Activated naive CD8-positive, alpha-beta T cell (primary cell): ENCODE results near the gene PYGB.

Source experiments
- H3K27ac Mint-ChIP-seq: one replicate; pipeline ENCODE4 v1.8.0; 2021; ENCODE audit warnings: mixed read lengths
- H3K27me3 Mint-ChIP-seq: one replicate; pipeline ENCODE4 v1.8.0; 2021; ENCODE audit warnings: mixed read lengths
- H3K36me3 Mint-ChIP-seq: one replicate; pipeline ENCODE4 v1.8.0; 2021; ENCODE audit warnings: mixed read lengths
- H3K4me1 Mint-ChIP-seq: one replicate; pipeline ENCODE4 v1.8.0; 2021; ENCODE audit warnings: low read depth, mixed read lengths
- H3K4me3 Mint-ChIP-seq: one replicate; pipeline ENCODE4 v1.8.0; 2021; ENCODE audit warnings: mild to moderate bottlenecking, mixed read lengths
- H3K9me3 Mint-ChIP-seq: one replicate; pipeline ENCODE4 v1.8.0; 2021; ENCODE audit warnings: low read depth, mixed read lengths

The PYGB gene

GRCh38 chr20:25282796-25283195 is 34.9 kb downstream of the PYGB start:
- Mint-ChIP-seq H3K9me3 (no peaks in the 10 kb centered on the region), H3K4me1 (peaks cover 5% of the 10 kb centered on the region), H3K27me3 (no peaks in the 10 kb centered on the region), H3K36me3 (peaks cover 4% of the 10 kb centered on the region), H3K4me3 (no peak overlapping the region), H3K27ac (peak overlapping the region; percentile 75)

GRCh38 chr20:25283221-25283951 is 35.5 kb downstream of the PYGB start:
- Mint-ChIP-seq H3K4me1 (peaks cover 5% of the 10 kb centered on the region), H3K36me3 (peaks cover 4% of the 10 kb centered on the region), H3K4me3 (no peak overlapping the region), H3K27ac (no peak overlapping the region), H3K27me3 (no peaks in the 10 kb centered on the region), H3K9me3 (no peaks in the 10 kb centered on the region)

DNA sequence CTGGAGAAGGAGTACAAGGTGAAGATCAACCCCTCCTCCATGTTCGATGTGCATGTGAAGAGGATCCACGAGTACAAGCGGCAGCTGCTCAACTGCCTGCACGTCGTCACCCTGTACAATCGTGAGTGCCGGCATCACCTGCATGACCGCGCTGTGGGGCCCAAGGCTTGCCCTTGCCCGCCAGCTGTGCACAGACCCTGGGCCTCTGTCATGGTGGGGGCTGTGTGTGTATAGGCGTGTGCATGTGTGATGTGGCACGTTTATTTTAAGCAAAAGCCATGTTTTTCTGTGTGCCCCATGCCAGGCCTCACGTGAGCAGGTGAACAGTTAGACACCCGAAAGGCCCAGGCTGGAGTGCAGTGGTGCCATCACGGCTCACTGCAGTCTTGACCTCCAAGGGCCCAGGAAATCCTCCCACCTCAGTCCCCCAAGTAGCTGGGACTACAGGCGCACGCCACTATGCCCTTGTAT is 36.3 kb downstream of the PYGB start:
- Mint-ChIP-seq H3K27me3 (no peaks in the 10 kb centered on the region), H3K4me1 (peaks cover 5% of the 10 kb centered on the region), H3K9me3 (no peaks in the 10 kb centered on the region), H3K27ac (no peak overlapping the region), H3K36me3 (peaks cover 4% of the 10 kb centered on the region), H3K4me3 (no peak overlapping the region)

DNA sequence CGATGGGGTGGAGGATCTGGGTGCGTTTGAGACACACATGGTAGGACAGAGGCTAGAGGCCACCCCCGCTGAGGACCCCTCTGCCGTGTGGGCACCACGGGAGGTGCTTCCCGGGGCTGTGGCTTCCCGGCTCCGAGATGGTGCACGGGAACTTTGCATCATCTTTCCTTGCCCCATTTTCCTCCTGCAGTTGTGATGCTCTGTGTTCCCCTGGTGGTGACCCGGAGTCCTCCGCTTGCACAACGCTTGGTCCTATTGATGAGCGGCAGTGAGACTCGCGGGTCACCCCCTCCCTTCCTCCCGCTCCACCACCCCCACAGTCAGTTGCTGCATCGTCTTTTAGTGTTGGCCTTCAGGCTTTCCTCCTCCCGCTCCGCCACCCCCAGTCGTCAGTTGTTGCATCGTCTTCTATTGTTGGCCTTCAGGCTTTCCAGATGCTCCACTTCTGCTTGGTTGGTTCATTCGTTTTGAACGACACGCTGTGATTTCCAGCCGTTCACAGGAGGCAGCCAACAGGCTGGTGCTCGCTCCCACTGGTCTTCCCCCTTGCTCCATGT is 37.3 kb downstream of the PYGB start:
- H3K36me3 Mint-ChIP-seq, result peaks cover 4% of the 10 kb centered on the region
- H3K4me1 Mint-ChIP-seq, result peaks cover 5% of the 10 kb centered on the region
- H3K27me3 Mint-ChIP-seq, result no peaks in the 10 kb centered on the region
- no peaks in the 10 kb centered on the region for H3K9me3 Mint-ChIP-seq
- H3K4me3 Mint-ChIP-seq, result no peak overlapping the region
- H3K27ac Mint-ChIP-seq, result no peak overlapping the region

DNA sequence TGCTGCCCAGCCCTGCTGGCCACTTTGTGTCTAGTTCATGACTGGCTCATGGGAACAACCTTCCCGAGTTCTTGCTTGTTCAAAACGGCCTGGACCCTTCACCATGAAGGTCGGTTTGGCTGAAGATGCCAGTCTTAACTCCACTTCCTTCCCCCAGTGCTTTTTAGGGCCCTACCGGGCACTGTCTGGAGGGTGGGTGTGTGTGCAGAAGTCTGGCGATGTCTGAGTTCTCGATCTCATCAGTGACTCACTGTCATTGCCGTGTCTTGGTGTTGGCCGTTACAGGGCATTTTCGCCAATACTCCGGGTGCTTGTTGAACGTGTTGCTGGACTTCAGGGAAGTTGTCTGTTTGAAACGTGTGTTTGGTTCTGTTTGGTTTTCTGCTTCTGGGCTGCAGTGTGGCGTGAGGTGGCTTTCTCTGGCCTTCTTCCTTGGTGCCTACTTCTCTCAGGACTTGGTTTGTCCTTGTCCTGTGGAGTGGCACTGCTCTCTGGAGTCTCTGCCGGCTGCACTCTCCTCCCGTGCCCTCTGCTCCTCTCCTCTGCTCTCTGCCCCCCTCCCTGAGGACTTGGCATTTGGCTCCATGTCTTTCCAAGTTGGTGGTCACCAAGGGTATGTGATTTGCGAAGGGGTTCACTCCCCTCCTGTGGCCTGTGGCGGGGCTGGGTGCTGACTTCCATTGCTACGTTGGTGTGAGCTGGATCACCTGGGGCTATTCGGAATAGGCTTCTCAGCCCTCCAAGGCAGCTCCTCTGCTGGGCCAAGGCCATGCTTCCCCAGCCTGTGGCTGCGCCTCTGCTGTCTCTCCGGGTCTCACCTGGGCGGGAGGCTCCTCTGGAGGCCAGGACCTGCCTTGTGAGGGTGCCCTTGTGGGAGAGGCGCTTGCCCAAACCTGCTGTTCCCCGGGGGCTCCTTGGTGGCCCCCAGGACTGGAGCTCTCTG is 38.2 kb downstream of the PYGB start:
- H3K36me3 Mint-ChIP-seq, result peaks cover 4% of the 10 kb centered on the region
- H3K27ac Mint-ChIP-seq, result no peak overlapping the region
- H3K27me3 Mint-ChIP-seq, result no peaks in the 10 kb centered on the region

DNA sequence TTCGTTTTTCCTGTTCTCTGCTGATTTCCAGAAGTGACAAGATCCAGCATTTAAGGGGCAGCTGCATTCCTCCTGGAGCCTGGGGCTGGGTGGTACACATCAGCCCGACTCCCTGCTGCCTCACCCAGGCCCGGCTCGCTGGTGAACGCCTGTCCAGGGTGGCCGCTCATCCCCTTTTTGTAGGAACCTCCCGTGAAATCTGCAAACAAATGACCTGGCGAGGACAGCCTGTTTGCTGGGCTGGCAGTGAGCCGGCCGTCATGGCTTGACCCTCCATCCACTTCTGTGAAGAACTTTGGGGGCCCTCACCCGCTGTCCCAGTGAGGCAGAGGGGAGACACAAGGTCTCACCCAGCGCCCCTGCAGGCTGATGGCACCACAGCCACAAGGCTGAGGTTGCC is 39.0 kb downstream of the PYGB start:
- H3K27me3 Mint-ChIP-seq, result no peaks in the 10 kb centered on the region
- H3K27ac Mint-ChIP-seq, result no peak overlapping the region
- peaks cover 3% of the 10 kb centered on the region for H3K4me1 Mint-ChIP-seq
- H3K4me3 Mint-ChIP-seq, result no peak overlapping the region
- peaks cover 4% of the 10 kb centered on the region for H3K36me3 Mint-ChIP-seq
- no peaks in the 10 kb centered on the region for H3K9me3 Mint-ChIP-seq

More for the DNA sequence above, 38.2 kb downstream of the PYGB start:
- Mint-ChIP-seq H3K9me3 (no peaks in the 10 kb centered on the region), H3K4me1 (peaks cover 5% of the 10 kb centered on the region), H3K4me3 (no peak overlapping the region)

DNA sequence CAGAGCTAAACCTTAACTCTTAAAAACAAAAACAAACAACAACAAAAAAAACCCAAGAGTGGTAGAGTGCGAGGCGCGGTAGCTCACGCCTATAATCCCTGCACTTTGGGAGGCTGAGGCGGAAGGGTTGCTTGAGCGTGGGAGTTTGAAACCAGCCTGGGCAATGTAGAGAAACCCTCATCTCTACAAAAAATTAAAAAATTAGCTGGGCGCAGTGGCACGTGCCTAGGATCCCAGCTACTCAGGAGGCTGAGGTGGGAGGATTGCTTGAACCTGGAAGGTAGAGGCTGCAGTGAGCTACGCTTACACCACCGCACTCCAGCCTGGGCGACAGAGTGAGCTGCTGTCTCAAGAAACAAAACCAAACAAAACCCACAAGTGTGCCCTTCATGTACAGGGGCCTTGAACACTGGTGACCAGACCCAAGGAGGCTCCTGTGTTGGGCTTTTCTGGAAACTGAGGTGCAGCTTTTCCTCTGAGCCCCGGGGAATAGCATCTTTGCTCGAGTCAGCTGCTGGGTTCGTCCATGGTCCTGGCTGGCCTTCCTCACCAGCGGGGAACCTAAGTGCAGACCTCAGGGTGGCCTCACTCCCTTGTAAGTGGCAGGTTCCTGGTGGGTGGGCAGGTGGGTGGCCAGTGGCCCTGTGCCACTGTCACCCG is 39.9 kb downstream of the PYGB start:
- no peaks in the 10 kb centered on the region for H3K4me1 Mint-ChIP-seq
- H3K36me3 Mint-ChIP-seq, result peaks cover 4% of the 10 kb centered on the region
- H3K27me3 Mint-ChIP-seq, result no peaks in the 10 kb centered on the region
- H3K9me3 Mint-ChIP-seq, result no peaks in the 10 kb centered on the region
- peak overlapping the region; percentile 50 for H3K27ac Mint-ChIP-seq
- no peak overlapping the region for H3K4me3 Mint-ChIP-seq

DNA sequence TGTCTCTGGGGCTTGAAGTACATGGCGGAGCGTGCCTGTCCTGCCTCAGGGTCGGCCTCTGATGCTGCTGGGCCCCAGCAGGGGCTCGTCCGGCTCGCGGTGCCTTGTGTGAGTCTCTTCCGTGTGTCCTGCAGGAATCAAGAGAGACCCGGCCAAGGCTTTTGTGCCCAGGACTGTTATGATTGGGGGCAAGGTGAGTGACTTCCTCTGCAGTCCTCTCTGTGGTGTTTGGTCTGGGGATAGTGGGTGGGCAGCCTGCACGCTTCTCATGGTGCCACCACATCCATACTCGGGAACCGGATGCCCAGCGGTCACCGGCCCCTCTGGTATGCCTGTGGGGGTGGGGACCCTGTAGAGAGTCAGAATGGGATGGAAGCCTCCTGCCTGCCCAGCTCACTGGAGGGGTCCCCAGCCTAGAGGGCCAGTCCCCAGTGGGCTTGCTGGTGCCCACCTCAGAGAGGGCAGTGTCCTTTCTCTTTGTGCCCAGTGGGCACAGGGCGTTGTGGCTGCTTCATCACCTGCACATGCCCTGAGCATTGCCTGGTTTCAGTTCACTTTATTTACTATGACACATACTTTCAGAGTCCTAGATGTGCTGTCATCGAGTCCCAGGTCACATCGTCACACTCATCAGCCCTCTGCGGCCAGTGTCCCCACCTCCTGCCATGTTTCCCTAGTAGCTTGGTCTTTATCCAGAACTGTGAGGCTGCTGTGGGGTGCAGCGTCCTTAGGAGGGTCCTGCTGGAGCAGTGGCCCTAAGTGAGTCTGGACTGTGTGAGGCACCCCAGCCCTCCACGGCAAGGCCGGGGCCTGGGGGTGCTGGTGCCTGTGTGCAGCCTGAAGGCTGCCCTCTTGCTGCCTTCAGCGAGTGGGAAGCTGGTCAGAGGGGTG is 40.7 kb downstream of the PYGB start:
- Mint-ChIP-seq H3K27me3 (no peaks in the 10 kb centered on the region), H3K4me3 (no peak overlapping the region), H3K4me1 (no peaks in the 10 kb centered on the region), H3K9me3 (no peaks in the 10 kb centered on the region), H3K27ac (no peak overlapping the region), H3K36me3 (peaks cover 4% of the 10 kb centered on the region)

- Mint-ChIP-seq H3K27me3 (no peaks in the 10 kb centered on the region), H3K4me3 (no peak overlapping the region), H3K9me3 (no peaks in the 10 kb centered on the region), H3K4me1 (no peaks in the 10 kb centered on the region), H3K36me3 (peaks cover 4% of the 10 kb centered on the region), H3K27ac (no peak overlapping the region)
These were observed 42.2 kb downstream of the PYGB start for GRCh38 chr20:25289886-25290597.

GRCh38 chr20:25290646-25291431 is 43.0 kb downstream of the PYGB start:
- H3K4me1 Mint-ChIP-seq, result no peaks in the 10 kb centered on the region
- H3K27me3 Mint-ChIP-seq, result no peaks in the 10 kb centered on the region
- no peaks in the 10 kb centered on the region for H3K36me3 Mint-ChIP-seq
- H3K27ac Mint-ChIP-seq, result no peak overlapping the region
- no peaks in the 10 kb centered on the region for H3K9me3 Mint-ChIP-seq
- no peak overlapping the region for H3K4me3 Mint-ChIP-seq

- no peak overlapping the region for H3K27ac Mint-ChIP-seq
- H3K36me3 Mint-ChIP-seq, result no peaks in the 10 kb centered on the region
- peaks cover 2% of the 10 kb centered on the region for H3K4me1 Mint-ChIP-seq
- H3K27me3 Mint-ChIP-seq, result no peaks in the 10 kb centered on the region
- H3K4me3 Mint-ChIP-seq, result no peak overlapping the region
- no peaks in the 10 kb centered on the region for H3K9me3 Mint-ChIP-seq
These were observed 43.7 kb downstream of the PYGB start for GRCh38 chr20:25291432-25292133.

DNA sequence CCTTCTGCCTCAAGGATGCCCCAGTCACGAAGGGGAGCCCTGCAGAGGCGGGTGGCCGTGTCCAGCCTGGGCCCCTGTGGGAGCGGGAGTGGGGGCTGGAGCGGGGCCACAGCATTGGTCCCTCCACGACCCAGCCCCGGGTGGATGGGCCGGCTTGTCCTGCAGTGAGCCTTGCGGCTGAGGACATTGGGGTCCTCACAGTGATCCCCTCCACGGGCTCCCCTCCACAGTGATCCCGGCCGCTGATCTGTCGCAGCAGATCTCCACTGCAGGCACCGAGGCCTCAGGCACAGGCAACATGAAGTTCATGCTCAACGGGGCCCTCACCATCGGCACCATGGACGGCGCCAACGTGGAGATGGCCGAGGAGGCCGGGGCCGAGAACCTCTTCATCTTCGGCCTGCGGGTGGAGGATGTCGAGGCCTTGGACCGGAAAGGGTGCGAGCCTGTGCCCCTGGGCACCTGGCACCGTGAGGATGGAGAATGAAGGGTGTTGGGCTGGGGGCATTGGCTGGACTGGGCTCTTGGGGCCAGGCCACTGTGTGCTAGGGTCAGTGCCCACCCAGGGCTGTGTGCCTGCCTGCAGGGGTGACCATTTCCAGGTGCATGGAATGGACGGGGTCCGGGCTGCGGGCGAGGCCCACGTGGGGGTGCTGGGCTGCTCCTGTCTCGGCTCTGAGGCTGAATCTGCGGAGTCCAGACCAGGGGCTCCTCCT is 44.4 kb downstream of the PYGB start:
- H3K4me3 Mint-ChIP-seq, result no peak overlapping the region
- peaks cover 2% of the 10 kb centered on the region for H3K4me1 Mint-ChIP-seq
- no peaks in the 10 kb centered on the region for H3K9me3 Mint-ChIP-seq
- H3K36me3 Mint-ChIP-seq, result no peaks in the 10 kb centered on the region
- H3K27ac Mint-ChIP-seq, result no peak overlapping the region
- H3K27me3 Mint-ChIP-seq, result no peaks in the 10 kb centered on the region
